ENCODE data around the gene APCDD1L.
"Not testable (repeated sequence)": the region's sequence is repeated elsewhere in the genome, so short reads cannot be mapped to it uniquely, and the experiment has no call there.

Gene APCDD1L

GRCh38 chr20:58434326-58434725 is 80.9 kb downstream of the APCDD1L start:
- no peak for DNase-seq

GRCh38 chr20:58433759-58434158 is 81.4 kb downstream of the APCDD1L start:
- DNase-seq = no peak

- DNase-seq = no peak
These were observed 82.1 kb downstream of the APCDD1L start for GRCh38 chr20:58433029-58433647.

DNA sequence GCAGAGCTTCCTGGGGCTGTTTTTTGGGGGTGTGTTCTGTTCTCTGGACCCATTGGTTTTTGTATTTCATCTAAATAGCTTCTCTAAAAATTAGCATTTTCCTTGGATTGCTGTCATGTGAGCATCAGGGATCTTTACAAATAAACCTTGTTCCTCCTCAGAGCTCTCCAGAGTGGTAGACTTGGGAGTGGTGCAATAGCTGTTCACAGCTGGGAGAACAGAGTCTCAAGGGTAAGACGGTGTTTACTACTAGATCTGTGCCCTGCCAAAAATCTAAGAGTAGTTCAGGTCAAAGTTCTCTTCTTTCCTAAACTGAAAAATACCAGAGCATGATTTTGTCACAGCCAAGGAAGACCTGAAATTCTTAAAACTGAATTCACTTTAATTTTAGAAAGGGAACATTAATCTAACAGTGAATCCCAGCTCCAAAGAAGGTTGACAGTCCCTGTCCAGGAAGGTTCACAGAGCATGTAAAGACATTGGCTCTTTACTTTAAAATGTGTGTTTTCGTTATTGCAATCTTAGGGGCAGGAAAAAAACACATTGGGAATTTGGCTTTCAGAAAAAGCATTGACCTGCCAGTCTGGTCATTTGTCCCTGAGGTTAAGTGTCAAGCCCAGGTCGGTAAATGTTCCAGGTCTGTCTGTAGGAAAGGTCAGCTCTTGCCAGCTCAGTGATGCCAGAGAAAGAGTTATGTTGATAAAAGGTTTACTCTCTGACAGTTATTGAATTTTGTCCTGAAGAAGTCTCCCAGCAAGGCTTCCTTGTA is 82.8 kb downstream of the APCDD1L start:
- no peak for DNase-seq

DNA sequence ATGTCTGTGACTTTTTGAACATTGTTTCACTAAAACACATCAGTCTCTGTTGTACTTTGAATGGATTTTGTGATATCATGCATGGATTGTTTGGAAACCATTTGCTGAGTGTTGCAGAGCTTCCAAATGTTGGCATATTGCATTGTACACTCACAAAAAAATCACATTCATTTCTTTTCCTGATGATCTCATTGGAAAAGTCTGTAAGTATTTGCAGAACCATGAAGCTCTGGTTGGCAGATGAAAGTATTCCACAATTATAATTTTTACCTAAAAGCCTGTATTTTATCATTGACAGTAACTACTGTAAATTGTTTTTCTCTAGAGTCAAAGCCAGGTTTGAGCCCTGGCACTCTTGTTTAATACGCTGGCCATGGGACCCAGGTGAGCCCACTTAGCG is 84.1 kb downstream of the APCDD1L start:
- no peak for DNase-seq

DNA sequence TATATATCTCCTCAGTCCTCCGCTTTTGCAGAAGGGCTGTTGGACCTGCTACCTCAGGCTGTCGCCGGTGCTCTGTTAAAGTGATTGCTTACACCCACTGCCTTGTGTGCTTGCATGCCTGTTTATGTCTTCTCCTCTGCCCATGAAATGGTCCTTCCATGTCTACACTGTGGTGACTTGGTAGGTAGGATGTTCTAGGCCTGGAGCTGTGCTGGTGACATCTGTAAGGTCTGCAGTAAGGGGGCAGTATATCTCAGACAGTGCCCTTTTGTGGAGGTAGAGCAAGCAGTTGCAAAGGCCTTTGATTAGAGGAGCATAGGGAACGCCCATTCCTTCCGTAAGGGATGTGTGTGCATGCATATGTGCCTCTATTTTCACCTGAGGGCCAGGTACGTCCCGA is 85.9 kb downstream of the APCDD1L start:
- DNase-seq = no peak

DNA sequence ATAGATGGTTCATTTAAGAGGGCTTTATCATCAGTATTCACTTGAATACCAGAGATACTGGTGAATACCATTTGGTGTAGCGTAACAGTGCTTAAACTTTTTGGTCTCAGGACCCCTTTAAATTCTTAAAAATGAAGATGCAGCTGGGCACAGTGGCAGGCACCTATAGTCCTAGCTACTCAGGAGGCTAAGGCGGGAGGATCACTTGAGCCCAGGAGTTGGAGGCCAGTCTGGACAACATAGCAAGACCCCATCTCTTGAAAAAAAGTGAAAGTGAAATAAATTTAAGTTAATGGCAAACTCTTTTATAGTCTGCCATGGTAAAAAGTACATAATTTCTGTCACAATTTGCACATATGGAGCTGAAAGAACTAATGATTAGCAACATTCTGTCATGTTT is 86.8 kb downstream of the APCDD1L start:
- no peak for DNase-seq

- not testable (repeated sequence) for DNase-seq
These were observed 87.6 kb downstream of the APCDD1L start for GRCh38 chr20:58427571-58427970.

DNA sequence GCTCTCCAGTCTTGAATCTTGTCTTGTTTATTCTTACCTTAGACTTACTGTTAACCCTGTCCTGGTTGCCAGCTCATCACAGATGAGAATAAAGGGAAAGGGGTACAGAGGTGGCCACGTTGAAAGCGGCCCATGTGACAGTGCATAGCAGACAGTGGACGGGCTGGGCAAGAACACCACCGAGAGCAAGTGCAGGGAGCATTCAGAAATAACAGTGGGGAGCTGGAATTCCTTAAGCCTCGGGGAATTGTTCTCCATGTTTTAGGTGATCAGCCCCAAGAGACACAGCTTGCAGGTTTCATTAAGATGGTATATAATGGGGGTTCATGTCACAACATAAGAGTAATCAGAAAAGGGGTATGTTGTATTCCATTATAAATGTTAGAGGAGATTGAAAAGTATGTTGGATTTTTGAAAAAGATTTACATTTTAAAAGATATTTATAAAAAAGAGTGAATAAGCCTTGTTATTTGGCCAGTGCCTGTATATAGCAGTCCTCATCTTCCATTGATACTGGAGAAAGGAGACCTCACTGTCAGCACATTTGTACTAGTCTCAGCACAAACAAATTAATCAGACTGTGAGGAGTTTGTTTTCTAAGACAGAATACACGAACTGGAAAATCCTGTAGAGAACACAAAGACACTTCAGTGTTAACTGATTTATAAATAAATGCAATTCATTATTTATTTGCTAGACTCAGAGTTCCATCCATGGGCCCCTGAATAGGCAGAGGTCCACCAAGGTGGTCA is 90.8 kb downstream of the APCDD1L start:
- no peak for DNase-seq

DNA sequence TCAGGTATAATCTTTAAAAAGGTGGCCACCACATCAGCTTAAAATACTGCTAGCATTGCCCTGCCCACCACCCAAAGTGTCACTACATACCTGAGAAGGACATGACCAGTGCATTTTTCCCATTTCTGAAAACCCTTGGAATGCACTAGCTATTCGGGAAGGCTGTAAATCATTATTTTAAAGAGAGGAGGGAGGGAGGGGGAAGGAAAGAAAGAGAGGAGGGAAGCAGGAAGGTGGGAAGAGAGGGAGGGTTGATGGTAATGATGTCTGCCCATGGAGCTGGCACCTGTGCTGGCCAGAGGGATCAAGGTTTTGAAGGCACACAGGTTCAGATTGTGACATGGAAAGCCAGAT is 93.7 kb downstream of the APCDD1L start:
- DNase-seq = no peak

- DNase-seq = no peak
These were observed 94.3 kb downstream of the APCDD1L start for GRCh38 chr20:58420798-58421496.

- no peak for DNase-seq
These were observed 96.0 kb downstream of the APCDD1L start for GRCh38 chr20:58418949-58419748.

DNA sequence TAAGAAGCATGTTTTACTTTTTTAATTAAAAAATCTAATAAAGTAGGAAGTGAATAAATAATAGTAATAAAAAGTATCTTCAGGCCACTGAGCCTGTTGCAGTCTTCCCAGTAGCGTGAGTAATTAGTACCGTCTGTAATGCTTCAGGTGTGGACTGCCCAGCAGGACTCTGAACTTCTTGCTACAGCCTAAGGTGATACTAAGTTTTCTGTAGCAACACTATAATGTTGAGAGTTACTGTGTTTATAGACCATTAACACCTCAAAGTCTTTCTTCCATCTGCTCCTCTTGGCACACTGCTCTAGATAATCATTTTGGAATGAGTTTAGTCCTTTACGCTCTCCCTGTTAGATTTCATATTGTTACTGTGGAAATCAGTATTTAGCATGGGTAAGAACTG is 97.8 kb downstream of the APCDD1L start:
- no peak for DNase-seq

GRCh38 chr20:58416835-58417234 is 98.4 kb downstream of the APCDD1L start:
- no peak for DNase-seq

GRCh38 chr20:58416057-58416456 is 99.1 kb downstream of the APCDD1L start:
- DNase-seq = no peak

- DNase-seq = not testable (repeated sequence)
These were observed 100.4 kb downstream of the APCDD1L start for GRCh38 chr20:58414786-58415185.

GRCh38 chr20:58414216-58414615 is 101.0 kb downstream of the APCDD1L start:
- not testable (repeated sequence) for DNase-seq

Measured in activated effector memory CD4-positive, alpha-beta T cell treated with anti-CD3 and anti-CD28 coated beads, Interleukin-2, amount 50 U/mL, for 16 hours (primary cell).